ENCODE results near the gene KRT85. TPM values are rescaled to one million over a fixed set of nuclear protein-coding genes. Genes with fewer than 3 reads are reported as not detected.
"Not testable (repeated sequence)": the region's sequence is repeated elsewhere in the genome, so short reads cannot be mapped to it uniquely, and the experiment has no call there.

The KRT85 gene
- total RNA-seq, 2 donors from 2014 or later, result not detected

DNA sequence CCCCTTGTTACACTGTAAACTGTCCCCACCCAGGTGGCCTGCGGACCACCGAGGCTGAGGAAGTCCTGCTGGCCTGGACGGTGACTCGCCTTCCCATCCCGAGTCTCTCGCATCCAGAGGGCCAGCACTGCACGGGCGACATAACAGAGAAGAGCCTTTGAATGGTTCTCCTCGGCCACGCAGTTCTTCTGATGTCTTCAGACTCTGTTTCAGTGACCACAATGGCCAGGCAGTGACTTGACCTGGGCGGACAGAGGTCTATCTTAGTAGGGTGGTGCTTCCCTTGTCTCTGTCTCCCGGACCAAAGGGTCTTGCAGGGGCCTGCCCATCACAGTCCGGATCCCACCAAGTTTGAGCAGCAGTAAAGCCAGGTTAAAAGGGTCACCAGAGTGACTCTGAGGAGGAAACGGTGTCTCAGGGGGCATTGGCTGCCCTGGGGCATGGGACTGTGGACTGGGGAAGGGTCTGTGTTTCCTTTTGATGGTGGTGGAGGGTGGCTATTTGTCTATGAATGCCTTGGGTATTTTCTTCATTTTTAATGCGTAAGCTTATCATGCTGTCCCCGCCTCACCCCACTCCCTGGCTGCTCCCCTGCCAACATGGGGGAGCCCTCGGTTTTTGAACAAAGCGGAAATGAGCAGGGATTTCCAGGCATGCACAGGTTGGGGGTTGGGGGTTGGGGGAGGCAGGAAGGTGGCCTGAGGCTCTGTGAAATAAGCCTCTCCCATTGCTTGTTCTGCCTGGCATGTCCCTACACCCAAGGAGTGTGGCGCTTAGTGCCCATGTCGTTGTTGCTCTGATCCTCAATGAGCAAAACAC is 10.3 kb downstream of the KRT85 start:
- ATAC-seq (no peak), DNase-seq (no peak)
- intact Hi-C loops (cut with DNase I), result no loop called here

GRCh38 chr12:52356031-52356761 is 11.1 kb downstream of the KRT85 start:
- intact Hi-C loops (cut with DNase I), result no loop called here
- no peak for ATAC-seq
- DNase-seq, result no peak

- DNase-seq, result no peak
- ATAC-seq, result no peak
- intact Hi-C loops (cut with DNase I), result no loop called here
Measured at GRCh38 chr12:52355176-52355575, 12.1 kb downstream of the KRT85 start.

- intact Hi-C loops (cut with DNase I), result no loop called here
- ATAC-seq, result no peak
Measured at GRCh38 chr12:52354200-52354599, 13.1 kb downstream of the KRT85 start.

DNA sequence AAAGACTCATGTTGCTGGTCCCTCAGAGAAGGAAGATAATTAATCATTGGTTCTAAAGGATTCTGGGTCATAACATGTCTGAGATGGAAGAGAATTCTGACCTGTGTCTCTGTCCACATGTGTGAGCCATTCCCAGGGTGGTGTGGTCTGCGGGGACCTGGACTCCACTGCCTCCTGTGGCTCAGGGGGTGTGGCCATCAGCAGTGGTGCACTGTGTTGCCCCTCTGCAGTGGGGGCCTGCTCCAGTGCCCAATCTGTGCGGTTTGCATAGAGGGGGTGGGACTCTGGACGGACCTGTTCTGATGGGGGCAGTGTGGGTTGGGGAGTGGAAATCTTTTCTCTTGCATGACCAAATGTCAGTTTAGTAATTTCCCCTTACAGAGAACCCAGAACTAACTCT is 13.5 kb downstream of the KRT85 start:
- ATAC-seq, result no peak
- no peak for DNase-seq
- intact Hi-C loops (cut with DNase I), result no loop called here

More at GRCh38 chr12:52354200-52354599, 13.1 kb downstream of the KRT85 start:
- DNase-seq, result no peak

DNA sequence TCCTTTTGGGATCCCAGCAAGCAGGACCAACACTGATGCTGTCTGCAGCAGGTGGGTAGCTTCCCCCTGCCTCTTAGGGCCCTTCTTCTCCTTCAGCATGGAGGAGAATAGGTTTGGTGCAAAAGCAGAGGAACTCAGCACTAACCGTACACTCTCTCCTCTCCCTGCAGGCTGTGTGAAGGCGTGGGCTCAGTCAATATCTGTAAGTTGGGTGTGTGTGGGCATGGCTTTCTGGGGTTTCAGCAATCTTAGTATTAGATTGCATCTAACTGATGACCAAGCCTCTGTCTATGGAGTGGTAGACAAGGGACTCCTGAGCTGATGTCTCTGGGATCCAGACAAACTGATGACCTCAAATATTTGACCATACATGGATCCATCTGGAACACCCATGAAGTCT is 14.3 kb downstream of the KRT85 start:
- no peak for DNase-seq
- intact Hi-C loops (cut with DNase I), result no loop called here
- no peak for ATAC-seq

DNA sequence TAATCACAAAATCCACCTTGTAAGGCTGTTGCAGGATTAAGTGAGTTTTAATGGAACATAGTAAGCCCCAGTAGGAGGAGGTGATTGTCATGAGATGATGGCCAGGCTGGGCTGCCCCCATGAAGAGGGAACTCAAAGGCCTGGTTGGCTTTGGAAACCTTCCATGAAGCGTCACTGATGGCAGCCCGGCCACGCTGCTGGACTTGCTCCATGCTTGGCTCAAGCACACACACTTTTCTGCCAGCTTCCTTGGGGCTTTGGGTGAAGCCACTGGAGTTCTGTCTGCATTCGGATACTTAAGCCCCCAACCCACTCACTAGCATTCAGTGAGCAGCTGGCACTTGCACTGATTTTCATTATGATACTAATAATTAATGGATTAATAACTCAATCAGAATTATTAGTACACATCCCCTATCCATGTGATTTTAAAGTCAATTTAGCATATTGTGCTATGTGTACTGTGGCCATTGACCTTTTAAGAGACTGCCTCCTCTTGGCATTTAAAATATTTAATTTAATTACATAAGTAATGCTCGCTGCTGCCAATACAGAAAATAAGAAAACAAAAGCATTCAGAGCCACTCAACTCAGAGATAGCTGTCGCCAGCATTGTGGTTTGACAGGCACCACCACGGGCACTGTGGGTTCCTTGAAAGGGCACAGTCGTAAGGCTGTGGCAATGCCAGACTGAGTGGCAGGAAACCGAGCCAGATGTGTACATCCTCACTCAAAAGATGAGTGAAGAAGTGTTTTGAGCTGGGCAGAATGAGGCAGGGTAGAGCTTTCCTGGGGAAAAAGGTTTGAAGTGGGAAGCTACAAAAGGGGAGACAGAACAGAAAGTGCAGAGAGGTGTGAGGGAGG is 15.9 kb downstream of the KRT85 start:
- DNase-seq (peak; percentile 42), ATAC-seq (peak; percentile 54 to 79)
- intact Hi-C loops (cut with DNase I), result no loop called here

- DNase-seq, result no peak
- intact Hi-C loops (cut with DNase I), result no loop called here
- no peak for ATAC-seq
Measured at GRCh38 chr12:52350786-52351185, 16.5 kb downstream of the KRT85 start.

DNA sequence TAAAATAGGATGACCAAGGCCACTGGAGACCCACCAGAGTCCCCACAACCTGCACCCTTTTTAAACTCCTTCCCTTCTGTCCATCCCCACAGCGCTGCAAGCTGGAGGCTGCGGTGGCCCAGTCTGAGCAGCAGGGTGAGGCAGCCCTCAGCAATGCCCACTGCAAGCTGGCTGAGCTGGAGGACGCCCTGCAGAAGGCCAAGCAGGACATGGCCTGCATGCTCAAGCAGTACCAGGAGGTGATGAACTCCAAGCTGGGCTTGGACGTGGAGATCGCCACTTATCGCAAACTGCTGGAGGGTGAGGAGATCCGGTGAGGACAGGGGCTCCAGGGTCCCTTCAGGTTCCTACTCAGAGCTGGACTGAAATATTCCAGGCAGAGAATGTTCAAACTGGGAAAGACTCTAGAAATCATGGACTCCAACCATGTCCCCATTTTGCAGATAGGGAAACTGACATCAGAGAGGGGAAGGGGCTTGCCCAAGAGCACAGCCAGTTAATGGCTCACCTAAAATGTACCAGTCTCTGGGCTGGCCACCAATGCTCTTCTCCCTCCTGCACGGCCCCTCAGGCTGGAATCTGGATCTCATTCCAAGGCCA is 17.2 kb downstream of the KRT85 start:
- DNase-seq, result no peak
- intact Hi-C loops (cut with DNase I), result no loop called here
- ATAC-seq, result no peak

GRCh38 chr12:52349196-52349595 is 18.1 kb downstream of the KRT85 start:
- ATAC-seq, result peak in 1 of 2 donors; percentile 83
- intact Hi-C loops (cut with DNase I), result no loop called here
- DNase-seq, result no peak

DNA sequence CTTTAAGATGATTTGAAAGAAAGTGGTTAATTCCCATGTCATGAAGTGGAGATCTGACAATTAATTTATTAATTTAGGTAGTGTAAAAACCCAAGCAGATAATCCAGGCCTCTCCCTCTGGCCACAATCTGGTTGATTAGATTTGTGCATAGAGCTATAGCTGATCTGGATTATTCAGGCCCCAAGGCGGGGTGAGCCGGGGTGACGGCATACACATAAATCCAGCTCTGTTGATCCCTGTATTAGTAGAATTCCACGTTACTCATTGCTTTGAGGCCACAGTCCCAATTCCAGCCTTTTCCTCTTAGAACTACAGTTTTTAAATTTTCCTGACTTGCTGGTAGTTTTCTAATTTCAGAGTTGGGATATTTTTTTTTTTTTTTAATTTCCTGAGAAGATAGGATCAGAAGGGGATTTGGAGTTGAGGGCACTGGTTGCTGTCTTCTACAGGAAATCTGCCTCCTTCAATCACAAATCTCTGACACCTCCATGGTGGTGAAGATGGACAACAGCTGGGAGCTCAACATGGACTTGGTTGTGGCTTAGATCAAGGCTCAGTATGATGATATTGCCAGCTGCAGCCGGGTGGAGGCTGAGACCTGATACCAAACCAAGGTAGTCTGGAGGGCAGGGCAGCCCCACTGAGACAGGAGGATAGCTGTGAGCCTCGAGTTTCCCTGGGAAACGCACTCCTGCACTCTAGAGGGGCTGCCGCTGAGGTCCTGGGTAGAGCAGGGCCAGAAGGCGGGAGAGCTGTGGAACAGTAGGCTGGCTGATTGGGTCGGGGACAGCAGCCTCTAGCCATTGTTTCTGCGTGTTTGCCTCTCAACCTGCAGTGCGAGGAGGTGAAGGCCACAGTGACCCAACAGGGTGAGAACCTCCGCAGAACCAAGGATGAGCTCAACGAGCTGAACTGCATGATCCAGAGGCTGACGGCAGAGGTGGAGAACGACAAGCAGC is 19.4 kb downstream of the KRT85 start:
- intact Hi-C loops (cut with DNase I), result no loop called here
- DNase-seq (no peak), ATAC-seq (no peak)

- no peak for ATAC-seq
- DNase-seq, result no peak
- intact Hi-C loops (cut with DNase I), result no loop called here
Measured at GRCh38 chr12:52347016-52347415, 20.3 kb downstream of the KRT85 start.

DNA sequence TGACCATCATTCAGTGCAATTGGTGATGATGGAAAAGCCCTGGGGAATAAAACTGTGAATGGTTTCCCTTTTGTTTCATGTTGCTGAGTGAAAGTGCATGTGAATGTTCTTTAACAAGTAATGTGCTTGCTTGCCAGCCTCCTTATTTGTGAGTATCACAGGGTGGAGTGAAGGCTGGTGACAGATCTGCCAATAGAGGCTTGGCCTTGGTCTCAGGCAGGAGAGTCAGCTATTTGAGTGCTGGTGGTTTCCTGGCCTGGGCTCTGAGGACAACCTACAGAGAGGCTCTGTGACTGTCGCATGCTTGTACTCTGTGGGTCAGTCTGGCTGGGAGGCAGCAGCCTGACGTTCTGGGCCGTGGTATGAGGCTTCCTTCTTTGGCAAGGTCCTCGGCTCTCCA is 20.7 kb downstream of the KRT85 start:
- DNase-seq (no peak), ATAC-seq (peak in 1 of 2 donors; percentile 56)
- intact Hi-C loops (cut with DNase I), result no loop called here

- DNase-seq; ATAC-seq; intact Hi-C loops (cut with DNase I): not testable (repeated sequence)
Measured at GRCh38 chr12:52345041-52345440, 22.2 kb downstream of the KRT85 start.

DNA sequence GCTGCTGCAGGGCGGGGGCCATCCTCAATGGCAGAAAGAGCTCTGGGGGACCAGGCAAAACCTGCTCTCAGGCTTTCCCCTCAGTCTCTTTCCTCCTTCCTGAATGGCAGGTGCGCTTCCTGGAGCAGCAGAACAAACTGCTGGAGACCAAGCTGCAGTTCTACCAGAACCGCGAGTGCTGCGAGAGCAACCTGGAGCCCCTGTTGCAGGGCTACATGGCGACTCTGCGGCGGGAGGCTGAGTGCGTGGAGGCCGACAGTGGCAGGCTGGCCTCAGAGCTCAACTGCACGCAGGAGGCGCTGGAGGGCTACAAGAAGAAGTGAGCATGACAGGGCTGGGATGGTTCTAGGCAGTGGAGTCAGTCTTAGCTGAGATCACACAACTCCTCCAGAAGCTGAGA is 23.2 kb downstream of the KRT85 start:
- DNase-seq (no peak), ATAC-seq (no peak)
- intact Hi-C loops (cut with DNase I), result no loop called here

DNA sequence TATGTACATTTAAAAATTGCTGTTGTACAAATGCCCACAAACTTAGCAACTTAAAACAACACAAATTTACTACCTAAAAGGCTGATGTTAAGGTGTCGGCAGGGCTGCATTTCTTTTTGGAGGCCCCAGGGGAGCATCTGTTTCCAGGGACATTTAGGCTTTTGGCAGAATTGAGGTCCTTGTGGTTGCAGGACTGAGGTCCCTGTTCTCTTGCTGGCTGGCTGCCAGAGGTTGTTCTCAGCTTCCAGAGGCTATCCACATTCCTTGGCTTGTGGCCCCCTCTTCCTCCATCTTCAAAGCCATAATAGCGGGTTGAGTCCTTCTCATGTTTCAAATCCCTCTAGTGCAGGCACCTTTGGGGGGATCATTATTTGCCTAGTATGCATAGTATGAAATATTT is 23.7 kb downstream of the KRT85 start:
- intact Hi-C loops (cut with DNase I), result no loop called here
- no peak for DNase-seq
- ATAC-seq, result no peak

- no peak for ATAC-seq
- no peak for DNase-seq
- intact Hi-C loops (cut with DNase I), result no loop called here
Measured at GRCh38 chr12:52342781-52343490, 24.3 kb downstream of the KRT85 start.
